GM23338 (cell line): Measurements from ENCODE around the gene RPH3AL.

Experiments
- CTCF ChIP-seq, 2 experiments: fragments of 200-600 bp in 1 of 2; sonication (generic) in 1 of 2; conservative IDR thresholded peaks; 2 replicates each; pipeline versions ENCODE4 v1.5.1 to v1.6.1; 2016 to 2017; ENCODE audit warnings: antibody characterized with exemption in 2 of 2, low read depth in 2 of 2, mild to moderate bottlenecking in 2 of 2, moderate library complexity in 1 of 2
- EZH2 ChIP-seq: fragments of 200-600 bp; sonication (generic); IDR thresholded peaks from one replicate; pipeline ENCODE4 v1.8.0; 2017; ENCODE audit warnings: antibody characterized with exemption, mild to moderate bottlenecking, low read depth; ENCODE audit not compliant: unreplicated experiment
- EZH2phosphoT487 ChIP-seq: fragments of 200-600 bp; sonication (generic); IDR thresholded peaks from one replicate; pipeline ENCODE4 v1.8.1; 2018; ENCODE audit warnings: antibody characterized with exemption; ENCODE audit not compliant: unreplicated experiment
- POLR2AphosphoS5 ChIP-seq: IDR thresholded peaks from 2 replicates; pipeline ENCODE4 v1.6.1; 2016; ENCODE audit warnings: antibody characterized with exemption, low read depth
- TF ChIP-seq, protein P1 (sequence below): IDR thresholded peaks from one replicate; pipeline ENCODE4 v1.6.1; 2018; ENCODE audit warnings: antibody characterized with exemption; ENCODE audit not compliant: unreplicated experiment

DNA sequence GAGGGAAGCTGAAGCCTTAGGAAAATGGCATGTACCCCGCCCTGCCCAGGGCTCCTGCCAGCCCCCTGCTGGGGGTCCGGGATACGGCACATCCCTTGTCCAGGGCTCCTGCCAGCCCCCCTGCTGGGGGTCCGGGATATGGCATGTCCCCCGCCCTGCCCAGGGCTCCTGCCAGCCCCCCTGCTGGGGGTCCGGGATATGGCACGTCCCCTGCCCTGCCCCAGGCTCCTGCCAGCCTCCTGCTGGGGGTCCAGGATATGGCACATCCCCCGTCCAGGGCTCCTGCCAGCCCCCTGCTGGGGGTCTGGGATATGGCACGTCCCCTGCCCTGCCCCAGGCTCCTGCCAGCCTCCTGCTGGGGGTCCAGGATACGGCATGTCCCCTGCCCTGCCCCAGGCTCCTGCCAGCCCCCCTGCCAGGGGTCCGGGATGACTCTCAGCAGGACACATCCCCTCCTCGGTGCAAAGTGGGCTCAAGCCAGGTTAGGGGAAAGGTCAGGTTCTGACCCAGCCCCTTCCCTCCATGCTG, 43.2 kb downstream of the RPH3AL start:
- TF ChIP-seq EZH2phosphoT487 = no peak
- peak in 1 of 2 experiments; percentile 37; a peak in 2 of 4 replicates for TF ChIP-seq CTCF (conservative IDR thresholded peaks at IDR 0.05; ENCODE audit: low read depth in 2 of 2)
- no peak for TF ChIP-seq EZH2
- TF ChIP-seq POLR2AphosphoS5 = no peak
- TF ChIP-seq, protein P1, sequence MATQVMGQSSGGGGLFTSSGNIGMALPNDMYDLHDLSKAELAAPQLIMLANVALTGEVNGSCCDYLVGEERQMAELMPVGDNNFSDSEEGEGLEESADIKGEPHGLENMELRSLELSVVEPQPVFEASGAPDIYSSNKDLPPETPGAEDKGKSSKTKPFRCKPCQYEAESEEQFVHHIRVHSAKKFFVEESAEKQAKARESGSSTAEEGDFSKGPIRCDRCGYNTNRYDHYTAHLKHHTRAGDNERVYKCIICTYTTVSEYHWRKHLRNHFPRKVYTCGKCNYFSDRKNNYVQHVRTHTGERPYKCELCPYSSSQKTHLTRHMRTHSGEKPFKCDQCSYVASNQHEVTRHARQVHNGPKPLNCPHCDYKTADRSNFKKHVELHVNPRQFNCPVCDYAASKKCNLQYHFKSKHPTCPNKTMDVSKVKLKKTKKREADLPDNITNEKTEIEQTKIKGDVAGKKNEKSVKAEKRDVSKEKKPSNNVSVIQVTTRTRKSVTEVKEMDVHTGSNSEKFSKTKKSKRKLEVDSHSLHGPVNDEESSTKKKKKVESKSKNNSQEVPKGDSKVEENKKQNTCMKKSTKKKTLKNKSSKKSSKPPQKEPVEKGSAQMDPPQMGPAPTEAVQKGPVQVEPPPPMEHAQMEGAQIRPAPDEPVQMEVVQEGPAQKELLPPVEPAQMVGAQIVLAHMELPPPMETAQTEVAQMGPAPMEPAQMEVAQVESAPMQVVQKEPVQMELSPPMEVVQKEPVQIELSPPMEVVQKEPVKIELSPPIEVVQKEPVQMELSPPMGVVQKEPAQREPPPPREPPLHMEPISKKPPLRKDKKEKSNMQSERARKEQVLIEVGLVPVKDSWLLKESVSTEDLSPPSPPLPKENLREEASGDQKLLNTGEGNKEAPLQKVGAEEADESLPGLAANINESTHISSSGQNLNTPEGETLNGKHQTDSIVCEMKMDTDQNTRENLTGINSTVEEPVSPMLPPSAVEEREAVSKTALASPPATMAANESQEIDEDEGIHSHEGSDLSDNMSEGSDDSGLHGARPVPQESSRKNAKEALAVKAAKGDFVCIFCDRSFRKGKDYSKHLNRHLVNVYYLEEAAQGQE = no peak
